Thymus (tissue), 11 donors: ENCODE measurements around the gene RAB3GAP2. TPM values are rescaled to one million over a fixed set of nuclear protein-coding genes. Genes with fewer than 3 reads are reported as not detected.
"Not testable (repeated sequence)": the region's sequence is repeated elsewhere in the genome, so short reads cannot be mapped to it uniquely, and the experiment has no call there.

Source experiments
- DNase-seq, 9 donors: peaks; one replicate each; pipeline ENCODE4 v3.0.0-alpha.2; 2013; ENCODE audit warnings: low spot score in 9 of 9, low read depth in 6 of 9, missing footprints in 1 of 9
- H3K27ac ChIP-seq, 2 donors: one replicate each; pipeline ENCODE4 v1.5.1; 2013; ENCODE audit warnings: control low read depth in 1 of 2, low read depth in 1 of 2, low read length in 1 of 2, mild to moderate bottlenecking in 1 of 2, moderate library complexity in 1 of 2
- H3K27me3 ChIP-seq, 2 donors: one replicate each; pipeline ENCODE4 v1.5.1; 2013; ENCODE audit warnings: low read length in 1 of 2; ENCODE audit not compliant: control insufficient read depth in 2 of 2, insufficient read depth in 1 of 2
- H3K36me3 ChIP-seq, 2 donors: one replicate each; pipeline ENCODE4 v1.5.1; 2013; ENCODE audit warnings: low read length in 1 of 2, mild to moderate bottlenecking in 1 of 2, moderate library complexity in 1 of 2; ENCODE audit not compliant: control insufficient read depth in 2 of 2, insufficient read depth in 2 of 2
- H3K4me1 ChIP-seq, 2 donors: one replicate each; pipeline ENCODE4 v1.5.1; 2013; ENCODE audit warnings: low read length in 2 of 2; ENCODE audit not compliant: control insufficient read depth in 2 of 2, insufficient read depth in 2 of 2
- H3K4me3 ChIP-seq, 2 donors: one replicate each; pipeline ENCODE4 v1.5.1; 2013; ENCODE audit warnings: low read length in 2 of 2, control low read depth in 1 of 2, mild to moderate bottlenecking in 1 of 2
- H3K9me3 ChIP-seq, 2 donors: one replicate each; pipeline ENCODE4 v1.5.1; 2013; ENCODE audit warnings: low read length in 1 of 2, mild to moderate bottlenecking in 1 of 2; ENCODE audit not compliant: control insufficient read depth in 2 of 2, insufficient read depth in 1 of 2
- WGBS: extraction: QIAGEN DNeasy Blood & Tissue Kit; methylation state at CpG from one replicate; pipeline ENCODE4 v1.1.7; 2013; 5-methylcytosine and 5-hydroxymethylcytosine counted together
- polyA plus RNA-seq: library from polyadenylated mRNA; stranded (reverse); fragments of 200-250 nt; gene quantifications from one replicate; pipeline ENCODE4 v1.2.3, GENCODE V29; 2013
- total RNA-seq: library from RNA; stranded (reverse); fragments of 120-200 nt; gene quantifications from one replicate; pipeline ENCODE4 v1.2.4, GENCODE V29; 2013
- donor health status: healthy.

RAB3GAP2 gene
- total and polyA plus RNA-seq, 2 donors, result 14.4 to 19.6 TPM

DNA sequence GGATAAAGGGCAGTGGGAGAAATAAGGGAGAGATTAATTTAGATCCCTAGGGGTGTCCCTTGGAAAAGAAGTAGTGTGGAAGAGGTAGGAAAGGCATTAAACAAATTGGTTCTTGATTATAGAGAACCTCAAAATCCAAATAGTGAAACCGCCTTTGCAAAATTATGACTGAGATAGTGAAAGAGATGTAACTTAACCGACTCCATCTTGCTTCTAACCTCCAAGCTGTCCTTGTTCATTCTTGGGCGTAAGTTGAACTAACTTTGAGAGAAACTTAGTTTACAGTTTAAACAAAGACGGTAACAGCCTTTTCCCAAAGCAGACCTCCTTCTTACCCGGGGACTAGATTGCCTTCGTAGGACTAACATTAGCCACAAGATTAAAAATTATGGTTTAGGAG lies 3.2 kb upstream of the RAB3GAP2 start:
- Histone ChIP-seq H3K4me1 (peaks cover 6 to 12% of the 10 kb centered on the region in 2 donors), H3K36me3 (no peaks in the 10 kb centered on the region), H3K9me3 (no peaks in the 10 kb centered on the region), H3K27ac (no peak overlapping the region), H3K27me3 (peaks cover 0 to 2% of the 10 kb centered on the region in 2 donors), H3K4me3 (no peak overlapping the region)
- DNase-seq, result no peak
- WGBS, result 97% methylated on average over 6 of the region's 6 CpGs

DNA sequence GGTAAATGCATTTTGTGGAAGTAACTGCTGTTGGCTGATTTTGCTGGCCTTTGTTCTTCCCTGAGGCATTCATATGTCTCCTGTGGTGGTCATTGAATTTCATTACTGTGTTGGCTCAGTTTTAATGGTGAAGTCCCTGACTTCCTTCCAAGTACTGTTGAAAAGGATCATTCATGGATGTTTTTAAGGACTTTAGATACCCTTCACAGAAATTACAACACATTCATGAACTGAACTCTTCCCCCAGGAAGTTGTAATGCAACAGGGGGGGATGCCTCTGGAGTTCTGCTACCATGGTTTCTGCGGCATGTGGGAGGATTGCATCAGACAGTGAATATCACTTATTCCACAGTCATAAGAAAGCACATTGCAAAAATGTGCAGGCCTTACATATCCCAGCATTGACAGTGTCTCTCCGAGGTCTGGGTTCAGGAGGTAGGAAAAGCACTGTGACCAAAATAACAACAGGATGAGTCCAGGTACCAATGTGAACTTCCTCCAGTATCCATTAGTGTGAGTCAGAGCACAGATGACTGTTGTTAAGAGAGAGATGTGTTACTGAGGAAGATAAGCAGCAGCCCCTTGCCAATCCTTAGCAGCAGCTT lies 2.1 kb upstream of the RAB3GAP2 start:
- 95% methylated on average over 2 of the region's 2 CpGs for WGBS
- no peak overlapping the region for H3K27ac ChIP-seq
- no peak for DNase-seq
- H3K4me3 ChIP-seq, result no peak overlapping the region
- peaks cover 0 to 2% of the 10 kb centered on the region in 2 donors for H3K27me3 ChIP-seq
- no peaks in the 10 kb centered on the region for H3K36me3 ChIP-seq
- H3K4me1 ChIP-seq, result peaks cover 6 to 13% of the 10 kb centered on the region in 2 donors
- no peaks in the 10 kb centered on the region for H3K9me3 ChIP-seq

DNA sequence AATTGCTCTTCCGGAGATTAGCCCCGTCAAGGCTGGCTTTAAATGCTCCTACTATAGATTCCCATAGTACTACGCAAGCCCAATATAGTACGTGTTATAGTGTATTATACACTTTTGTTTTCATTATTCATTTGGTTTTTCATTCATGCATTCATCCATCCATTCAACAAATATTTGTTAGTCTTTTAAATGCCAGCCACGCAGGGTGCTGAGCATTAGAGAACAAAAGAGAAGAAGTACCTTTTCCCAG lies 513 bp upstream of the RAB3GAP2 start:
- Histone ChIP-seq H3K27ac (peak overlapping the region in 1 of 2 donors; percentile 85), H3K36me3 (peaks cover under 1% of the 10 kb centered on the region in 2 donors), H3K4me1 (peaks cover 6 to 13% of the 10 kb centered on the region in 2 donors), H3K9me3 (no peaks in the 10 kb centered on the region), H3K4me3 (peak overlapping the region; percentile 92 to 93), H3K27me3 (peaks cover 0 to 2% of the 10 kb centered on the region in 2 donors)
- DNase-seq, result no peak
- WGBS, result 8% methylated on average over 5 of the region's 5 CpGs

GRCh38 chr1:220271706-220272046 lies 577 bp downstream of the RAB3GAP2 start:
- no peaks in the 10 kb centered on the region for H3K27me3 ChIP-seq
- H3K27ac ChIP-seq, result peak overlapping the region; percentile 85 to 94
- DNase-seq, result peak in 5 of 9 donors; percentile 11 to 37 (median 14)
- peak overlapping the region; percentile 92 to 93 for H3K4me3 ChIP-seq
- H3K36me3 ChIP-seq, result peaks cover 4 to 11% of the 10 kb centered on the region in 2 donors
- WGBS, result under 1% methylated on average over 12 of the region's 12 CpGs
- H3K9me3 ChIP-seq, result no peaks in the 10 kb centered on the region
- H3K4me1 ChIP-seq, result peaks cover 6 to 13% of the 10 kb centered on the region in 2 donors

- Histone ChIP-seq H3K27ac (no peak overlapping the region), H3K9me3 (no peaks in the 10 kb centered on the region), H3K27me3 (no peaks in the 10 kb centered on the region), H3K4me1 (peaks cover 6 to 13% of the 10 kb centered on the region in 2 donors), H3K4me3 (no peak overlapping the region), H3K36me3 (peaks cover 4 to 19% of the 10 kb centered on the region in 2 donors)
- no peak for DNase-seq
- WGBS, result 94% methylated on average over 2 of the region's 2 CpGs
Observed at GRCh38 chr1:220269036-220269435, 3.2 kb downstream of the RAB3GAP2 start.

- H3K36me3 ChIP-seq, result peaks cover 4 to 22% of the 10 kb centered on the region in 2 donors
- DNase-seq, result no peak
- no peak overlapping the region for H3K4me3 ChIP-seq
- H3K27ac ChIP-seq, result no peak overlapping the region
- H3K4me1 ChIP-seq, result peaks cover 6 to 10% of the 10 kb centered on the region in 2 donors
- no peaks in the 10 kb centered on the region for H3K27me3 ChIP-seq
- H3K9me3 ChIP-seq, result no peaks in the 10 kb centered on the region
- 98% methylated on average over 4 of the region's 4 CpGs for WGBS
Observed at GRCh38 chr1:220267630-220268029, 4.6 kb downstream of the RAB3GAP2 start.

- not testable (repeated sequence) for H3K9me3 ChIP-seq, H3K4me3 ChIP-seq, H3K27ac ChIP-seq, H3K27me3 ChIP-seq, H3K36me3 ChIP-seq, DNase-seq, H3K4me1 ChIP-seq
- WGBS, result 97% methylated on average over 3 of the region's 3 CpGs
Observed at GRCh38 chr1:220260228-220260627, 12.0 kb downstream of the RAB3GAP2 start.

- not testable (repeated sequence) for H3K27me3 ChIP-seq, H3K4me1 ChIP-seq, H3K36me3 ChIP-seq, H3K4me3 ChIP-seq, H3K9me3 ChIP-seq, H3K27ac ChIP-seq, DNase-seq
Observed at GRCh38 chr1:220259756-220260155, 12.5 kb downstream of the RAB3GAP2 start.

- H3K4me3 ChIP-seq, H3K27me3 ChIP-seq, DNase-seq, H3K4me1 ChIP-seq, H3K9me3 ChIP-seq, H3K27ac ChIP-seq: not testable (repeated sequence)
- over 99% methylated on average over 3 of the region's 3 CpGs for WGBS
- peaks cover 15 to 16% of the 10 kb centered on the region in 2 donors for H3K36me3 ChIP-seq
Observed at GRCh38 chr1:220256194-220256593, 16.1 kb downstream of the RAB3GAP2 start.

DNA sequence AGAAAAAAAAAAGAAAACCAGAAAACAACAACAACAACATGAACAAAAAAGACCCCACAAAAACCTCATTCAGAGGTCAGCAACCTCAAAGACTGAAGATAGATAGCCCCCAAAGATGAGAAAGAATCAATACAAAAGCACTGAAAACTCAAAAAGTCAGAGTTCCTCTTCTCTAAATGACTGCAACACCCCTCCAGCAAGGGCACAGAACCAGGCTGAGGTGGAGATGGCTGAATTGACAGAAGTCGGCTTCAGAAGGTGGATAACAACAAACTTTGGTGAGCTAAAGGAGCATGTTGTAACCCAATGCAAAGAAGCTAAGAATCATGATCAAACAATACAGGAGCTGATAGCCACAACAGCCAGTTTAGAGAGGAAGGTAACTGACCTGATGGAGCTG lies 17.0 kb downstream of the RAB3GAP2 start:
- 98% methylated on average over 1 of the region's 1 CpG for WGBS
- H3K4me3 ChIP-seq, result no peak overlapping the region
- peaks cover 18 to 19% of the 10 kb centered on the region in 2 donors for H3K36me3 ChIP-seq
- no peak for DNase-seq
- H3K9me3 ChIP-seq, result peaks cover 5 to 7% of the 10 kb centered on the region in 2 donors
- no peaks in the 10 kb centered on the region for H3K4me1 ChIP-seq
- no peaks in the 10 kb centered on the region for H3K27me3 ChIP-seq
- H3K27ac ChIP-seq, result no peak overlapping the region
